ENCODE results near the gene IL13.

Gene IL13

GRCh38 chr5:132680780-132681475, 23.0 kb downstream of the IL13 start:
- TF ChIP-seq CTCF (IDR thresholded peaks at IDR 0.05; ENCODE audit: extremely low read depth, insufficient read depth, missing control alignments), result no peak
- in situ Hi-C loops (cut with MboI; ENCODE audit: low pct_unique_long_range_greater_than_20kb, low sequenced_read_pairs, unreplicated experiment), result no loop called here
- DNase-seq (ENCODE audit: low spot score), result no peak

- TF ChIP-seq CTCF (IDR thresholded peaks at IDR 0.05; ENCODE audit: extremely low read depth, insufficient read depth, missing control alignments), result no peak
- DNase-seq (ENCODE audit: low spot score), result no peak
- in situ Hi-C loops (cut with MboI; ENCODE audit: low pct_unique_long_range_greater_than_20kb, low sequenced_read_pairs, unreplicated experiment), result no loop called here
These were observed 23.5 kb downstream of the IL13 start for GRCh38 chr5:132681476-132681831.

GRCh38 chr5:132681983-132682382, 24.0 kb downstream of the IL13 start:
- in situ Hi-C loops (cut with MboI; ENCODE audit: low pct_unique_long_range_greater_than_20kb, low sequenced_read_pairs, unreplicated experiment), result no loop called here
- no peak for DNase-seq (ENCODE audit: low spot score)
- no peak for TF ChIP-seq CTCF (IDR thresholded peaks at IDR 0.05; ENCODE audit: extremely low read depth, insufficient read depth, missing control alignments)

- DNase-seq (ENCODE audit: low spot score), result no peak
- no peak for TF ChIP-seq CTCF (IDR thresholded peaks at IDR 0.05; ENCODE audit: extremely low read depth, insufficient read depth, missing control alignments)
- in situ Hi-C loops (cut with MboI; ENCODE audit: low pct_unique_long_range_greater_than_20kb, low sequenced_read_pairs, unreplicated experiment), result no loop called here
These were observed 26.5 kb downstream of the IL13 start for GRCh38 chr5:132684491-132684890.

- DNase-seq (ENCODE audit: low spot score), result no peak
- in situ Hi-C loops (cut with MboI; ENCODE audit: low pct_unique_long_range_greater_than_20kb, low sequenced_read_pairs, unreplicated experiment), result no loop called here
- TF ChIP-seq CTCF (IDR thresholded peaks at IDR 0.05; ENCODE audit: extremely low read depth, insufficient read depth, missing control alignments), result no peak
These were observed 27.1 kb downstream of the IL13 start for GRCh38 chr5:132684922-132685720.

- in situ Hi-C loops (cut with MboI; ENCODE audit: low pct_unique_long_range_greater_than_20kb, low sequenced_read_pairs, unreplicated experiment), result no loop called here
- TF ChIP-seq CTCF (IDR thresholded peaks at IDR 0.05; ENCODE audit: extremely low read depth, insufficient read depth, missing control alignments), result no peak
- no peak for DNase-seq (ENCODE audit: low spot score)
These were observed 28.2 kb downstream of the IL13 start for GRCh38 chr5:132686193-132686592.
